GM10847 (cell line): Measurements from ENCODE around the gene BTBD1.

Experiments used
- POLR2A ChIP-seq: IDR thresholded peaks from 2 replicates; pipeline ENCODE4 v1.6.1; 2011; ENCODE audit not compliant: insufficient read length; ENCODE audit errors: extremely low read depth

Gene BTBD1

GRCh38 chr15:83104141-83104540, 37.1 kb upstream of the BTBD1 start:
- no peak for TF ChIP-seq POLR2A

- no peak for TF ChIP-seq POLR2A
These were observed 35.3 kb upstream of the BTBD1 start for GRCh38 chr15:83102346-83102745.

- TF ChIP-seq POLR2A = no peak
These were observed 33.1 kb upstream of the BTBD1 start for GRCh38 chr15:83100097-83100646.

- TF ChIP-seq POLR2A = no peak
These were observed 32.2 kb upstream of the BTBD1 start for GRCh38 chr15:83099290-83099689.

GRCh38 chr15:83098079-83098478, 31.0 kb upstream of the BTBD1 start:
- no peak for TF ChIP-seq POLR2A

- no peak for TF ChIP-seq POLR2A
These were observed 27.5 kb upstream of the BTBD1 start for GRCh38 chr15:83094583-83094982.

- TF ChIP-seq POLR2A = no peak
These were observed 25.4 kb upstream of the BTBD1 start for GRCh38 chr15:83092309-83092976.

- TF ChIP-seq POLR2A = no peak
These were observed 23.4 kb upstream of the BTBD1 start for GRCh38 chr15:83090465-83090864.

GRCh38 chr15:83088876-83089275, 21.8 kb upstream of the BTBD1 start:
- TF ChIP-seq POLR2A = no peak

GRCh38 chr15:83087576-83087975, 20.5 kb upstream of the BTBD1 start:
- TF ChIP-seq POLR2A = no peak

GRCh38 chr15:83082730-83083386, 15.8 kb upstream of the BTBD1 start:
- no peak for TF ChIP-seq POLR2A

GRCh38 chr15:83081256-83082014, 14.4 kb upstream of the BTBD1 start:
- TF ChIP-seq POLR2A = no peak

- no peak for TF ChIP-seq POLR2A
These were observed 11.7 kb upstream of the BTBD1 start for GRCh38 chr15:83078712-83079111.

GRCh38 chr15:83077491-83078230, 10.6 kb upstream of the BTBD1 start:
- no peak for TF ChIP-seq POLR2A

GRCh38 chr15:83068054-83068453, 1.0 kb upstream of the BTBD1 start:
- TF ChIP-seq POLR2A = no peak
